GM18907 (cell line): Measurements from ENCODE around the gene GRM8.
A peak's percentile ranks its signal among the peaks of the same experiment; 100 is the strongest.

Source experiments
- ATAC-seq: cut with Tn5 transposase; IDR thresholded peaks from one replicate; pipeline ENCODE4 v1.9.1; 2021; ENCODE audit warnings: mild to moderate bottlenecking, moderate library complexity; ENCODE audit not compliant: unreplicated experiment

GRM8 gene

GRCh38 chr7:126750207-126750911 lies 502.4 kb downstream of the GRM8 start:
- ATAC-seq: no peak

GRCh38 chr7:126728967-126729366 lies 523.8 kb downstream of the GRM8 start:
- no peak for ATAC-seq

GRCh38 chr7:126727930-126728391 lies 524.8 kb downstream of the GRM8 start:
- no peak for ATAC-seq

GRCh38 chr7:126723966-126724544 lies 528.7 kb downstream of the GRM8 start:
- ATAC-seq: no peak

- peak; percentile 93 for ATAC-seq
These were observed 532.5 kb downstream of the GRM8 start for GRCh38 chr7:126720232-126720631.

GRCh38 chr7:126718419-126718818 lies 534.3 kb downstream of the GRM8 start:
- ATAC-seq: peak; percentile 43

GRCh38 chr7:126716321-126716720 lies 536.4 kb downstream of the GRM8 start:
- no peak for ATAC-seq

GRCh38 chr7:126715076-126715475 lies 537.7 kb downstream of the GRM8 start:
- ATAC-seq: no peak

- ATAC-seq: peak; percentile 57
These were observed 550.3 kb downstream of the GRM8 start for GRCh38 chr7:126702242-126703016.

GRCh38 chr7:126700807-126701604 lies 551.7 kb downstream of the GRM8 start:
- peak; percentile 94 for ATAC-seq

GRCh38 chr7:126699707-126700106 lies 553.0 kb downstream of the GRM8 start:
- ATAC-seq: no peak

- no peak for ATAC-seq
These were observed 553.8 kb downstream of the GRM8 start for GRCh38 chr7:126698909-126699308.

GRCh38 chr7:126698446-126698845 lies 554.3 kb downstream of the GRM8 start:
- no peak for ATAC-seq

GRCh38 chr7:126696256-126697038 lies 556.3 kb downstream of the GRM8 start:
- ATAC-seq: no peak

- no peak for ATAC-seq
These were observed 561.6 kb downstream of the GRM8 start for GRCh38 chr7:126690848-126691751.

- ATAC-seq: no peak
These were observed 562.6 kb downstream of the GRM8 start for GRCh38 chr7:126690104-126690503.

GRCh38 chr7:126689037-126689436 lies 563.7 kb downstream of the GRM8 start:
- ATAC-seq: no peak

GRCh38 chr7:126686474-126686873 lies 566.3 kb downstream of the GRM8 start:
- ATAC-seq: no peak

- no peak for ATAC-seq
These were observed 567.1 kb downstream of the GRM8 start for GRCh38 chr7:126685596-126685995.
